ENCODE measurements around the gene RDH8. TPM values are rescaled to one million over a fixed set of nuclear protein-coding genes. Genes with fewer than 3 reads are reported as not detected.

Gene RDH8
- total RNA-seq (1 to 10 TPM in 1 of 2 donors, not detected in 1; 1.7 TPM), polyA plus RNA-seq (ENCODE audit: insufficient read depth, low read depth, low replicate concordance) (3.7 TPM)
- long read RNA-seq, donor 1, result 0 reads
- long read RNA-seq, donor 2, result 0 reads

- Histone ChIP-seq H3K4me3 (no peak within 1 kb of the TSS), H3K27ac (no peak within 1 kb of the TSS), H3K4me1 (peaks cover 21% of the 10 kb centered on the region), H3K27me3 (no peaks in the 10 kb centered on the region), H3K36me3 (ENCODE audit: low read depth, missing control alignments) (no peaks in the 10 kb centered on the region), H3K9me3 (no peaks in the 10 kb centered on the region)
- no peak for DNase-seq
- WGBS, 2 donors, result 59 to 67% methylated on average over 10 of the region's 10 CpGs
- intact Hi-C loops (cut with DNase I; ENCODE audit: low total_unique reads), result no loop called here
- TF ChIP-seq POLR2A (IDR thresholded peaks at IDR 0.05), result no peak
- TF ChIP-seq CTCF (IDR thresholded peaks at IDR 0.05), result no peak
Observed at GRCh38 chr19:10013316-10013715, at the start of gene RDH8. RDH8 (plus strand) TSS chr19:10013483; CDS start chr19:10013498, 15 bp downstream.

GRCh38 chr19:9966024-9966423, 47.3 kb upstream of the RDH8 start:
- no peaks in the 10 kb centered on the region for H3K9me3 ChIP-seq
- intact Hi-C loops (cut with DNase I; ENCODE audit: low total_unique reads), result no loop called here
- no peak overlapping the region for H3K4me3 ChIP-seq
- WGBS, 2 donors, result 27 to 68% methylated on average over 14 of the region's 14 CpGs
- TF ChIP-seq POLR2A (IDR thresholded peaks at IDR 0.05) (no peak), CTCF (IDR thresholded peaks at IDR 0.05) (no peak)
- no peak overlapping the region for H3K27ac ChIP-seq
- no peaks in the 10 kb centered on the region for H3K36me3 ChIP-seq (ENCODE audit: low read depth, missing control alignments)
- no peaks in the 10 kb centered on the region for H3K4me1 ChIP-seq
- H3K27me3 ChIP-seq, result no peaks in the 10 kb centered on the region
- DNase-seq, result no peak

GRCh38 chr19:9966448-9966847, 46.8 kb upstream of the RDH8 start:
- DNase-seq, result no peak
- Histone ChIP-seq H3K4me3 (no peak overlapping the region), H3K9me3 (no peaks in the 10 kb centered on the region), H3K27me3 (no peaks in the 10 kb centered on the region), H3K4me1 (no peaks in the 10 kb centered on the region), H3K27ac (no peak overlapping the region), H3K36me3 (ENCODE audit: low read depth, missing control alignments) (no peaks in the 10 kb centered on the region)
- no peak for TF ChIP-seq POLR2A (IDR thresholded peaks at IDR 0.05)
- TF ChIP-seq CTCF (IDR thresholded peaks at IDR 0.05), result no peak
- 31 to 34% methylated on average over 12 to 19 of the region's 29 CpGs for WGBS, 2 donors
- intact Hi-C loops (cut with DNase I; ENCODE audit: low total_unique reads), result no loop called here

GRCh38 chr19:9967326-9967725, 46.0 kb upstream of the RDH8 start:
- H3K4me3 ChIP-seq, result no peak overlapping the region
- WGBS, 2 donors, result 67% methylated on average over 4 of the region's 4 CpGs; no CpG with 5 or more reads in 1 of the 2 donors
- no peaks in the 10 kb centered on the region for H3K36me3 ChIP-seq (ENCODE audit: low read depth, missing control alignments)
- no peaks in the 10 kb centered on the region for H3K9me3 ChIP-seq
- no peaks in the 10 kb centered on the region for H3K4me1 ChIP-seq
- TF ChIP-seq CTCF (IDR thresholded peaks at IDR 0.05) (no peak), POLR2A (IDR thresholded peaks at IDR 0.05) (no peak)
- no peaks in the 10 kb centered on the region for H3K27me3 ChIP-seq
- DNase-seq, result no peak
- intact Hi-C loops (cut with DNase I; ENCODE audit: low total_unique reads), result no loop called here
- no peak overlapping the region for H3K27ac ChIP-seq
